Posterior cingulate gyrus (tissue), 11 donors: ENCODE data around the gene MEAK7.
A peak's percentile ranks its signal among the peaks of the same experiment; 100 is the strongest.

ENCODE experiments used
- DNase-seq, 10 donors: peaks; one replicate each; pipeline versions ENCODE4 v3.0.0 to v3.0.0-alpha.2; 2020 to 2021; ENCODE audit warnings: mixed read lengths in 3 of 10
- intact Hi-C: fragments of 100-400 bp; cut with DNase I; formaldehyde crosslinking; loops from one replicate; pipeline ENCODE4 v1.15.1; 2023

Gene MEAK7

DNA sequence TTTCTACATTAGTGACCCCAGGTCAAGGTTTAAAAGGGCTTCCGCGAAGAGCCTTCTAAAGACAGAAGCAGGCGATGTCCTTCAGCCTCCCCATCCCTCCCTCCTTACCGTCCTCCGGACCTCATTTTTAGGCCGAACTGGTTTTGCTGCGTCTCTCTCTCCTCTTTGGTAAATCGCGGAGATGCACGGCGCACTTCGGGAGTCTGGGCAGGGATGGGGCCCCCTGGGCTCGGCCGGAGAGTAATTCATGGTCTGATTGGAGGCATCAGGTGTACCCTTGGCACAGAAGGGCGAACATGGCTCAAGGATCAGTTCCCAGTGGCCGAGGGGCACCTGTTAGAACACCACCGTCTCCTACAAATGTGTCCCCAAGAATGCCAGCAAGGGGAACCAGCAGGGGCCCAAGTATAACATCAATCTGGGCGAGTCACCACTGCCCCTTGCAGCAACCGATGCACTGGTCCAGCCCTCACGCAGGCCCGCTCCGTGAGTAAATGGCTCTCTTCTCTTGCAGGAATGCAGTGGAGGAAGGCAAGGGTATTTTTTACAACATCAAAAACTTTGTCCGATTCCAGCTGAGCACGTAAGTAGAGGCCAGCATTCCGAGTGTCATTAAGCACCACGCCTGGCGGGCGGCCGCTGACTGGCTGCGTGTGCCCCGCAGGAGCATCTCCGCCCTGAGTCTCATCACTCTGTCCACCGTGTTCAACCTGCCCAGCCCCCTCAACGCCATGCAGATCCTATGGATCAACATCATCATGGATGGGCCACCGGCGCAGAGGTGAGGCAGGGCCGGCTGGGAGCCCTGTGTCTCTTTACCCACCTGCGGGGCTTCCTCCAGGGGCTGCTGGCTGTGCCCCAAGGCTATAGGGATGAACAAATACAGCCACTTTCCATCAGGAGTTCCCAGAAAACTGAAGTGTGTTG is 45.6 kb downstream of the MEAK7 start:
- intact Hi-C loops: no loop called here
- peak in 2 of 10 donors; percentile 56 to 69 for DNase-seq

DNA sequence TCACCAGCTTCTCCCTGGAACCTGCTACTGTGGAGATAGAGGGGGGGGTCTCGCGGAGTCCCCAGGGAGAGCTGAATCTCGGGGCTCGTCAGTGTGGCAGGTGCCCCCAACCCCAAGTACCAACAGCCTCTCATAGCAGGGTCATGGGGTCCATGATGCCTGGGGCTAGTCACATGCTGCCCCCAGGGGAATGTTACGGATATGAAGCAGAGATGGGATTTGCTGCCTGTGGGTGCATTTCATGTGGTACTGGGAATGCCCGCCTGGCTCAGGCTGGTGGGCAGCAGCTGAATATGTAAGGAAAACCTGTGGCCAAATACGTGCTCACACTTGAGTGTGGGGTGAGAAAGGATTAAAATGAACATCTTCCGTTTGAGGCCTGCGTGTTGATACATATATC is 49.4 kb downstream of the MEAK7 start:
- peak in 1 of 10 donors; percentile 66 for DNase-seq
- intact Hi-C loops: no loop called here
